IPS-NIHi7 (cell line): ENCODE results near the gene TMEM217.

Source experiments
- DNase-seq: peaks from one replicate; pipeline ENCODE4 v3.0.0; 2012; ENCODE audit warnings: mixed read lengths; ENCODE audit errors: extremely low spot score

TMEM217 gene

DNA sequence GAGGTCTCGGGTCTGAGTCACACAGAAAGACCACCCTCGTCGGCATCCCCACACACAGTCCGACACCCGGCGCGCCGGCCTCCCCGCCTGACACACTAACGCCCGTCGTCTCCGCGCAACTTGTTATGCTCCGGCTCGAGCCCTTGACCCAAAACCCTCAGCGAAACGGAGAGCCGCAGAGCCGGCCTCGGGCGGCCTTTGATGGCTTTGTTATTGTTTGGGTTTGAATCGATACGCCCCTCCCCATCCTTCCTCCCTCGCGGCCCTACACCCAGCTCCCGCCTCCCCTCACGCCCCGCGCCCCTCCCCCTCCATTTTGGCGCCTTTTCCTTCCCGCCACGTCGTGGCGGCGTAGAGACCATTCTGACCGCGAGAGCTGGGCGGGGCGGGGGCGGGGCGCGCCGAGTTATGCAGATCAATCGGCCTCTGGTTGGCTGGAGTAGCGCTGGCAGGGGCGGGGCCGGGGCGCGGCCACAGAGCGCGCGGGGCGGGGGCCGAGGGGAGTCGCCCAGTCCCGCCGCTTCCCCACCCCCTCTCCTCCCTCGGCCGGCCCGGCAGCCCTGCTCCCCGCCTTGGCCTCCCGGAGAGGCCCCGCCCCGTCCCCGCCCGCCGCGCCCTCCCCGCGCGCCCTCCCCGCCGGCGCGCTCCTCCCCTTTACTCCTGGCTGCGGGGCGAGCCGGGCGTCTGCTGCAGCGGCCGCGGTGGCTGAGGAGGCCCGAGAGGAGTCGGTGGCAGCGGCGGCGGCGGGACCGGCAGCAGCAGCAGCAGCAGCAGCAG, 88.3 kb downstream of the TMEM217 start, which contains the start of gene PIM1:
PIM1 (plus strand) TSS at position 657 of the 777 bp plus-strand sequence. CDS start 424 bp downstream, outside the sequence.
- peak; percentile 96 for DNase-seq

GRCh38 chr6:37168811-37169495, 89.0 kb downstream of the TMEM217 start:
- no peak for DNase-seq

DNA sequence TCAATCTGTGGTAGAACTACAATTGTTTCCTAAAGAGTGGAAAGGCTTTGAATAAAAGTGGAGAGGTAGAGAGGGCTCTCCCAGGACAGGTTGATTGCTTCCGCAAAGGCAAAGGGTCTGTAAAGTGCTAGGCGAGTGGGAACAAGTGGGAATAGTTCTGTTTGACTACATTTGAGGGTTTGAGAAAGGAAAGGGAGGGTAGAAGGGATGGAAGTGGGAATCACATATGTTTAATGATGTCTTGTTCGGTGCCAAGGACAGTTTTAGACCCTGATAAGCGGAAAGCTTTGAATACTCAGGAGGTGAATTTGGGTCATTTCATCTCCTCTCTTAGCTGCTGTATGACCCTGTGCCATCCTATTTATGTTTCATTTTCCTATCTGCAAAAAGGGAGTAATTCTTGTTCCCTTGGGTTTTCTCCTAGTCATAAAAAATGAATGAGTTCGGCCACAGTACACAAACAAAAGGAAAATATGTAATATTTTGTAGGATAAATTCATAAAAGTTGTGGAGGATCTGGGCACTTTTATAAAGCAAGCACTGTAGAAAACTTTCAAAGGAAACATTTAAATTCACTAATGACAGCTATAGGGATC, 89.7 kb downstream of the TMEM217 start:
- DNase-seq = no peak

DNA sequence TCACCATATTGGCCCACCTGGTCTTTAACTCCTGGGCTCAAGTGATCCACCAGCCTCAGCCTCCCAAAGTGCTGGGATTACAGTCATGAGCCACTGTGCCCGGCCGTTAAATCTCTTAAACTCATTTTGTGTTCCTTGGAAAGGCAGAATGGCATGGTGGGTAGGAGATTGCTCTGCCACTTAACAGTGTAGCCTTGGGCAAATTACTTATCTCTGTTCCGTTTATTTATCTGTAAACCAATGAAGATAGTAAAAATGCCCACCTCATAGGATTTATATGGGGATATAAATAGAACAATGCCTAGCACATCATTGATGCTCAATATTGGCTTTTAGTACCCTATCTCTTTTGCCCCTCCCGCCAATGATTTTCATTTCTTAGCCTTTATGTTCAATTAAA, 95.2 kb downstream of the TMEM217 start:
- no peak for DNase-seq
